ENCODE data around the gene TNNI3K. TPM values are rescaled to one million over a fixed set of nuclear protein-coding genes. Genes with fewer than 3 reads are reported as not detected.

TNNI3K gene
- polyA plus RNA-seq, 1 donor, result 1.1 TPM

- no peaks in the 10 kb centered on the region for H3K36me3 ChIP-seq (ENCODE audit: control insufficient read depth, insufficient read depth, low read length)
- peaks cover 6% of the 10 kb centered on the region for H3K9me3 ChIP-seq (ENCODE audit: control insufficient read depth, low read depth, low read length)
- no peak overlapping the region for H3K4me3 ChIP-seq (ENCODE audit: low read length)
- no peak for DNase-seq
- WGBS (ENCODE audit: insufficient coverage, low lambda C conversion rate), result 82% methylated on average over 3 of the region's 6 CpGs
- no peaks in the 10 kb centered on the region for H3K27me3 ChIP-seq (ENCODE audit: control insufficient read depth, insufficient read depth, low read length)
- no peak overlapping the region for H3K27ac ChIP-seq (ENCODE audit: low read length)
- no peaks in the 10 kb centered on the region for H3K4me1 ChIP-seq (ENCODE audit: control insufficient read depth, insufficient read depth, low read length)
Measured at GRCh38 chr1:74464037-74464436, 228.8 kb downstream of the TNNI3K start.

GRCh38 chr1:74465193-74465681 lies 230.1 kb downstream of the TNNI3K start:
- H3K36me3 ChIP-seq (ENCODE audit: control insufficient read depth, insufficient read depth, low read length), result no peaks in the 10 kb centered on the region
- no peak overlapping the region for H3K4me3 ChIP-seq (ENCODE audit: low read length)
- H3K4me1 ChIP-seq (ENCODE audit: control insufficient read depth, insufficient read depth, low read length), result no peaks in the 10 kb centered on the region
- H3K9me3 ChIP-seq (ENCODE audit: control insufficient read depth, low read depth, low read length), result peaks cover 6% of the 10 kb centered on the region
- no peak overlapping the region for H3K27ac ChIP-seq (ENCODE audit: low read length)
- WGBS (ENCODE audit: insufficient coverage, low lambda C conversion rate), result no CpG with 5 or more reads among the region's 24 CpGs
- no peaks in the 10 kb centered on the region for H3K27me3 ChIP-seq (ENCODE audit: control insufficient read depth, insufficient read depth, low read length)
- DNase-seq, result no peak

GRCh38 chr1:74467786-74468377 lies 232.7 kb downstream of the TNNI3K start:
- no peaks in the 10 kb centered on the region for H3K36me3 ChIP-seq (ENCODE audit: control insufficient read depth, insufficient read depth, low read length)
- no peaks in the 10 kb centered on the region for H3K27me3 ChIP-seq (ENCODE audit: control insufficient read depth, insufficient read depth, low read length)
- H3K27ac ChIP-seq (ENCODE audit: low read length), result no peak overlapping the region
- H3K9me3 ChIP-seq (ENCODE audit: control insufficient read depth, low read depth, low read length), result peaks cover 6% of the 10 kb centered on the region
- no peaks in the 10 kb centered on the region for H3K4me1 ChIP-seq (ENCODE audit: control insufficient read depth, insufficient read depth, low read length)
- 73% methylated on average over 1 of the region's 3 CpGs for WGBS (ENCODE audit: insufficient coverage, low lambda C conversion rate)
- no peak overlapping the region for H3K4me3 ChIP-seq (ENCODE audit: low read length)
- no peak for DNase-seq

GRCh38 chr1:74468982-74469603 lies 233.9 kb downstream of the TNNI3K start:
- H3K4me1 ChIP-seq (ENCODE audit: control insufficient read depth, insufficient read depth, low read length), result no peaks in the 10 kb centered on the region
- peak in 1 of 2 donors; percentile 6 for DNase-seq
- peaks cover 6% of the 10 kb centered on the region for H3K9me3 ChIP-seq (ENCODE audit: control insufficient read depth, low read depth, low read length)
- H3K27me3 ChIP-seq (ENCODE audit: control insufficient read depth, insufficient read depth, low read length), result no peaks in the 10 kb centered on the region
- no peak overlapping the region for H3K4me3 ChIP-seq (ENCODE audit: low read length)
- H3K27ac ChIP-seq (ENCODE audit: low read length), result no peak overlapping the region
- 17% methylated on average over 1 of the region's 2 CpGs for WGBS (ENCODE audit: insufficient coverage, low lambda C conversion rate)
- H3K36me3 ChIP-seq (ENCODE audit: control insufficient read depth, insufficient read depth, low read length), result no peaks in the 10 kb centered on the region

GRCh38 chr1:74470251-74470650 lies 235.1 kb downstream of the TNNI3K start:
- peaks cover 3% of the 10 kb centered on the region for H3K9me3 ChIP-seq (ENCODE audit: control insufficient read depth, low read depth, low read length)
- H3K4me1 ChIP-seq (ENCODE audit: control insufficient read depth, insufficient read depth, low read length), result no peaks in the 10 kb centered on the region
- no peak for DNase-seq
- H3K4me3 ChIP-seq (ENCODE audit: low read length), result no peak overlapping the region
- 71% methylated on average over 1 of the region's 3 CpGs for WGBS (ENCODE audit: insufficient coverage, low lambda C conversion rate)
- no peaks in the 10 kb centered on the region for H3K27me3 ChIP-seq (ENCODE audit: control insufficient read depth, insufficient read depth, low read length)
- no peaks in the 10 kb centered on the region for H3K36me3 ChIP-seq (ENCODE audit: control insufficient read depth, insufficient read depth, low read length)
- no peak overlapping the region for H3K27ac ChIP-seq (ENCODE audit: low read length)

DNA sequence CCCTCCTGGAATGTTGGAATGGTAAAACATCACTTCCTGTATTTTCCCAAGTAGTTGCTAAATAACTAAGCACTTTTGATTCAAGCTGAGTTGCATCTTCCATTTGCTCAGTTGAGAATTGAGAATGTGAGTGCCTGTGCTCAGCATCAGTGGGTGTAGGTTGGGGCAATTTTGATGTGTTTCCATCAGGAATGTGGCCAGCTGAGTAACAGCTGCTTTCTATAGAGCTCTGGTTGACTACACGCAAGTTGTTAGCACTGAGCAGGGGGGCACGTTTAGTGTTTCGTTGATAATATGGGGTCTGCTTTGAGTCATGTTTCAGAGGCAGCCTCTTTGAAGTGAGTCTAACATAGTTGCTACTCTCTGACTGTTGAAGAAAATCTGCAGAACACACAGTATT lies 235.7 kb downstream of the TNNI3K start:
- Histone ChIP-seq H3K27me3 (ENCODE audit: control insufficient read depth, insufficient read depth, low read length) (no peaks in the 10 kb centered on the region), H3K9me3 (ENCODE audit: control insufficient read depth, low read depth, low read length) (no peaks in the 10 kb centered on the region), H3K4me3 (ENCODE audit: low read length) (no peak overlapping the region), H3K27ac (ENCODE audit: low read length) (no peak overlapping the region), H3K4me1 (ENCODE audit: control insufficient read depth, insufficient read depth, low read length) (no peaks in the 10 kb centered on the region), H3K36me3 (ENCODE audit: control insufficient read depth, insufficient read depth, low read length) (no peaks in the 10 kb centered on the region)
- no peak for DNase-seq
- no CpG with 5 or more reads among the region's 3 CpGs for WGBS (ENCODE audit: insufficient coverage, low lambda C conversion rate)

DNA sequence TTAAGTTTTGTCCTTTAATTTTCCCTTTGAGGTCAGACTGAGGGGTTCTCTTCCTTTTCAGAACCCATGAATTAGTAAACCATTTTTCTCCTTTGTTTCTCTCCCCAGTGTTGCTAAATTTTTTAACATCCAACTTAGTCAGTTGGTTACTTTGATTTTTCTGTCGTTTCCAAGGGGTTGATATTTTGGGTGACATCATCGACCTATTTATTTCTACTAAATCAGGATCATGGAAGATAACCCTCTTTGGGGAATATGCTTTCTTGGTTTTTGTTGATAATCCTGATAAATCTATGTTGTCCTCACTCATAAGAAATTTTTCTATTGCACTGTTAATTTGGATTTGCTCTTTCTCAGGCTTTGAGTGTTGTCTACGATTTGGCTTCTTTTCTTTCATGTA lies 236.3 kb downstream of the TNNI3K start:
- 72% methylated on average over 3 of the region's 3 CpGs for WGBS (ENCODE audit: insufficient coverage, low lambda C conversion rate)
- H3K27me3 ChIP-seq (ENCODE audit: control insufficient read depth, insufficient read depth, low read length), result no peaks in the 10 kb centered on the region
- no peak overlapping the region for H3K4me3 ChIP-seq (ENCODE audit: low read length)
- no peak for DNase-seq
- no peak overlapping the region for H3K27ac ChIP-seq (ENCODE audit: low read length)
- H3K4me1 ChIP-seq (ENCODE audit: control insufficient read depth, insufficient read depth, low read length), result no peaks in the 10 kb centered on the region
- no peaks in the 10 kb centered on the region for H3K9me3 ChIP-seq (ENCODE audit: control insufficient read depth, low read depth, low read length)
- no peaks in the 10 kb centered on the region for H3K36me3 ChIP-seq (ENCODE audit: control insufficient read depth, insufficient read depth, low read length)

GRCh38 chr1:74474585-74474984 lies 239.4 kb downstream of the TNNI3K start:
- no peak for DNase-seq
- no CpG with 5 or more reads among the region's 6 CpGs for WGBS (ENCODE audit: insufficient coverage, low lambda C conversion rate)
- Histone ChIP-seq H3K36me3 (ENCODE audit: control insufficient read depth, insufficient read depth, low read length) (no peaks in the 10 kb centered on the region), H3K27me3 (ENCODE audit: control insufficient read depth, insufficient read depth, low read length) (no peaks in the 10 kb centered on the region), H3K4me3 (ENCODE audit: low read length) (no peak overlapping the region), H3K27ac (ENCODE audit: low read length) (no peak overlapping the region), H3K4me1 (ENCODE audit: control insufficient read depth, insufficient read depth, low read length) (no peaks in the 10 kb centered on the region), H3K9me3 (ENCODE audit: control insufficient read depth, low read depth, low read length) (no peaks in the 10 kb centered on the region)

GRCh38 chr1:74478979-74479378 lies 243.8 kb downstream of the TNNI3K start:
- DNase-seq, result no peak
- Histone ChIP-seq H3K27me3 (ENCODE audit: control insufficient read depth, insufficient read depth, low read length) (no peaks in the 10 kb centered on the region), H3K36me3 (ENCODE audit: control insufficient read depth, insufficient read depth, low read length) (no peaks in the 10 kb centered on the region), H3K4me1 (ENCODE audit: control insufficient read depth, insufficient read depth, low read length) (no peaks in the 10 kb centered on the region), H3K4me3 (ENCODE audit: low read length) (no peak overlapping the region), H3K9me3 (ENCODE audit: control insufficient read depth, low read depth, low read length) (no peaks in the 10 kb centered on the region), H3K27ac (ENCODE audit: low read length) (no peak overlapping the region)
- WGBS (ENCODE audit: insufficient coverage, low lambda C conversion rate), result 17% methylated on average over 1 of the region's 2 CpGs

DNA sequence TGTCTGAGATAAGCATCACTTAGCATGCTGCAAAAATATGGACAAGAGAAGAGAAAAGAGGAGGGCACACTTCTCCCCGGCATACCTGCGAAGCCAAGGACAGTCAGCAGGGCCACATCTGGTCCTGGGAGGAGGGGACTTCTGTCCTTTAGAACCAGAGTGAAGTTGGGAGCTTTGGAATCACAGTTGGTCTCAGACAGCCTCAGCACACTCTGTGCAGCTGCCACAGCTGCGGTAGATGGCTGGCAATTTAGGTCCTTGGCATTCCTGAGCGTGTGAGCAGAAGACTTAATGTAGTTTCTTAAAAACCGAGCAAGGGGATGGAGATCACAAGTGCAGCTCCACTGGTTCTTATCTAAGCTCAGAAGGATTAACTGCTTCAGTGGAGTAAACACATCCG lies 244.9 kb downstream of the TNNI3K start:
- no CpG with 5 or more reads among the region's 6 CpGs for WGBS (ENCODE audit: insufficient coverage, low lambda C conversion rate)
- Histone ChIP-seq H3K4me1 (ENCODE audit: control insufficient read depth, insufficient read depth, low read length) (no peaks in the 10 kb centered on the region), H3K27me3 (ENCODE audit: control insufficient read depth, insufficient read depth, low read length) (no peaks in the 10 kb centered on the region), H3K4me3 (ENCODE audit: low read length) (no peak overlapping the region), H3K9me3 (ENCODE audit: control insufficient read depth, low read depth, low read length) (no peaks in the 10 kb centered on the region), H3K27ac (ENCODE audit: low read length) (no peak overlapping the region), H3K36me3 (ENCODE audit: control insufficient read depth, insufficient read depth, low read length) (no peaks in the 10 kb centered on the region)
- DNase-seq, result no peak

DNA sequence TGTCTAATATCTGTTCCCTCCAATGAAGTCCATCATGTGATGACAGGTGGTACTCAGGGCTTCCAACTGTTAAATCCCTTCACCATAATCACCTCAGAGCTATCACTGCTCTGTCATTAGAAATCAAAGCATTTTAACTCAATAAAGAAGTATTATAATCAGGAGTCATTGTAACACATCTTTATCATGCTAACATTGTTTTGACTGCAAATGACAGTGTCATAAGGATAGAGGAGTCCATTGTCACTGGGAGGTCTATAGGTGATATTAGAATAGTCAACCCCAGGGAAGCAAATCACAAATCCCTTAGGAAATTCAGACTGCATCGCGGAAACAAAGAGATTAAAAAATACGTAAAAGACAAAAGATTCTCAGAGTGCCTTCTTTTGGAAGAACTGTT lies 246.4 kb downstream of the TNNI3K start:
- H3K27me3 ChIP-seq (ENCODE audit: control insufficient read depth, insufficient read depth, low read length), result no peaks in the 10 kb centered on the region
- H3K27ac ChIP-seq (ENCODE audit: low read length), result no peak overlapping the region
- H3K36me3 ChIP-seq (ENCODE audit: control insufficient read depth, insufficient read depth, low read length), result no peaks in the 10 kb centered on the region
- no peaks in the 10 kb centered on the region for H3K4me1 ChIP-seq (ENCODE audit: control insufficient read depth, insufficient read depth, low read length)
- H3K4me3 ChIP-seq (ENCODE audit: low read length), result no peak overlapping the region
- WGBS (ENCODE audit: insufficient coverage, low lambda C conversion rate), result 80% methylated on average over 1 of the region's 3 CpGs
- no peaks in the 10 kb centered on the region for H3K9me3 ChIP-seq (ENCODE audit: control insufficient read depth, low read depth, low read length)
- DNase-seq, result no peak
